ENCODE data around the gene FEZF1. TPM values are rescaled to one million over a fixed set of nuclear protein-coding genes. Genes with fewer than 3 reads are reported as not detected.

Gene FEZF1
- total and polyA plus RNA-seq, 10 of the 15 experiments (the other 5 are each of a cell fraction or from before 2014, with no cell fraction given), result not detected

DNA sequence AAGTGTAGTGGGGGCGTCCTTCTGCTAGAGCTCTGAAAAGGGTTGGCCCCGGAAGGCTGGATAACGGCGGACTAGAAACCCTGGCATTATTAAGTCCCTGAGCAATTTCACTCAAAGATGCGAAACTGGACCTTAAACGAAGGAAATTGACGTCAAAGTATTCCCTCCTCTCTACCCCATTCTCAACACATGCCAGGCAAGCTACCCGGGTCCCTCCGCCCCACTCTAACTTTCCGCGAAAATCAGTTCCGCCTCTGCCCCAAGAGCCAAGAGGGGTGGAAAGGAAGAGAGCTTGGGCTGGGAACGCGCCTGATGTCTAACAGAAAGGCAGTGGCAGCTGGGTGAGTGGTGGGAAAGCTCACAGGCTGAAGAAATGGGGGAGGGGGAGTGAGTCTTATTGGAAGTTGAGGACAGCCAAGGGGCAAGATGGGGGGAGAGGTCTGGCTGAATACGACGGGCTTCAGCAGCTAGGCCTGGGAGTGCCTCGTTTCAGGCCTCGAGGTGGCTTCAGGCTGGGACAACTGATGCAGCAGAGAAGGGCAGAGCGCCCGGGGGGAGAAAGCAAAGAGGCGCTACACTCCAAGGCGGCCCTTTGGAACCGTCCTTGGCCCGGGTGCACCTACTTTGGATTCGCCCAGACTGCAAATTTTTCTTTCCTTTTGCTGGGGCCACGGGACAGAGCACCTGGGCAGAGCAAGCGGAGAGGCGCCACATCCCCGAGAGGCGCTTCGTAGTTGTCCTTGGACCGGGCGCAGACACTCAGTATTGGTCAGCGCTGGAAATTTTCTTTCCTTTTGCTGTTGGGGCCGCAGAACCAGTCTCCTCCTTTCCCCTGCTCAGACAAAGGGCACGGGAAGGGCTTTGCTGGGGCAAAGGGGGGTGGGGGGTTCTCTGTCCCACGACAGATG lies 2.0 kb upstream of the FEZF1 start:
- H2AFZ ChIP-seq (ENCODE audit: control insufficient read depth, low read depth, low read length), result no peak overlapping the region
- ATAC-seq (no peak), FAIRE-seq (no peak), DNase-seq (ENCODE audit: low read depth, low spot score) (no peak)
- H3K9me3 ChIP-seq (replicated peaks; ENCODE audit: control insufficient read depth, insufficient read depth, low read length), result no peaks in the 10 kb centered on the region; the same call in 2 of the 3 replicates
- WGBS (ENCODE audit: insufficient coverage, insufficient replicate concordance, low lambda C conversion rate, missing lambda C conversion rate), result 55% methylated on average over 26 of the region's 37 CpGs
- SMC1A ChIA-PET (ENCODE audit: uncharacterized antibody, unreplicated experiment), result no interaction called here
- no TSS peak for BruUV-seq (replicated peaks)
- in situ Hi-C loops (cut with MboI), result no loop called here
- POLR2A ChIA-PET, result no interaction called here
- no peaks in the 10 kb centered on the region for H3K4me1 ChIP-seq (ENCODE audit: control insufficient read depth, insufficient read depth, low read length)
- no peak overlapping the region for H3K27ac ChIP-seq (ENCODE audit: control insufficient read depth, insufficient read depth)
- no peak overlapping the region for H3K9ac ChIP-seq (ENCODE audit: control insufficient read depth, insufficient read depth, low read length)
- no peaks in the 10 kb centered on the region for H4K20me1 ChIP-seq (ENCODE audit: control insufficient read depth, insufficient read depth)
- no peak overlapping the region for H3K4me3 ChIP-seq
- peaks cover 7 to 21% of the 10 kb centered on the region in 2 experiments for H3K27me3 ChIP-seq (replicated peaks in 1 of 2; ENCODE audit: control insufficient read depth in 2 of 2, insufficient read depth in 2 of 2, low read length in 1 of 2)
- intact Hi-C loops (cut with micrococcal nuclease; ENCODE audit: unreplicated experiment), result loop anchor here (5.0 kb wide), 1 partner anchor 221 kb away; no protein-coding TSS in a partner anchor
- H3K36me3 ChIP-seq (ENCODE audit: control insufficient read depth in 2 of 2, insufficient read depth in 2 of 2, low read length in 1 of 2), result no peaks in the 10 kb centered on the region
- CTCF ChIA-PET, result no interaction called here
- H3K79me2 ChIP-seq (ENCODE audit: control insufficient read depth, insufficient read depth, low read length), result no peaks in the 10 kb centered on the region
- RAD21 ChIA-PET (ENCODE audit: unreplicated experiment), result no interaction called here
- TF ChIP-seq, protein P1, sequence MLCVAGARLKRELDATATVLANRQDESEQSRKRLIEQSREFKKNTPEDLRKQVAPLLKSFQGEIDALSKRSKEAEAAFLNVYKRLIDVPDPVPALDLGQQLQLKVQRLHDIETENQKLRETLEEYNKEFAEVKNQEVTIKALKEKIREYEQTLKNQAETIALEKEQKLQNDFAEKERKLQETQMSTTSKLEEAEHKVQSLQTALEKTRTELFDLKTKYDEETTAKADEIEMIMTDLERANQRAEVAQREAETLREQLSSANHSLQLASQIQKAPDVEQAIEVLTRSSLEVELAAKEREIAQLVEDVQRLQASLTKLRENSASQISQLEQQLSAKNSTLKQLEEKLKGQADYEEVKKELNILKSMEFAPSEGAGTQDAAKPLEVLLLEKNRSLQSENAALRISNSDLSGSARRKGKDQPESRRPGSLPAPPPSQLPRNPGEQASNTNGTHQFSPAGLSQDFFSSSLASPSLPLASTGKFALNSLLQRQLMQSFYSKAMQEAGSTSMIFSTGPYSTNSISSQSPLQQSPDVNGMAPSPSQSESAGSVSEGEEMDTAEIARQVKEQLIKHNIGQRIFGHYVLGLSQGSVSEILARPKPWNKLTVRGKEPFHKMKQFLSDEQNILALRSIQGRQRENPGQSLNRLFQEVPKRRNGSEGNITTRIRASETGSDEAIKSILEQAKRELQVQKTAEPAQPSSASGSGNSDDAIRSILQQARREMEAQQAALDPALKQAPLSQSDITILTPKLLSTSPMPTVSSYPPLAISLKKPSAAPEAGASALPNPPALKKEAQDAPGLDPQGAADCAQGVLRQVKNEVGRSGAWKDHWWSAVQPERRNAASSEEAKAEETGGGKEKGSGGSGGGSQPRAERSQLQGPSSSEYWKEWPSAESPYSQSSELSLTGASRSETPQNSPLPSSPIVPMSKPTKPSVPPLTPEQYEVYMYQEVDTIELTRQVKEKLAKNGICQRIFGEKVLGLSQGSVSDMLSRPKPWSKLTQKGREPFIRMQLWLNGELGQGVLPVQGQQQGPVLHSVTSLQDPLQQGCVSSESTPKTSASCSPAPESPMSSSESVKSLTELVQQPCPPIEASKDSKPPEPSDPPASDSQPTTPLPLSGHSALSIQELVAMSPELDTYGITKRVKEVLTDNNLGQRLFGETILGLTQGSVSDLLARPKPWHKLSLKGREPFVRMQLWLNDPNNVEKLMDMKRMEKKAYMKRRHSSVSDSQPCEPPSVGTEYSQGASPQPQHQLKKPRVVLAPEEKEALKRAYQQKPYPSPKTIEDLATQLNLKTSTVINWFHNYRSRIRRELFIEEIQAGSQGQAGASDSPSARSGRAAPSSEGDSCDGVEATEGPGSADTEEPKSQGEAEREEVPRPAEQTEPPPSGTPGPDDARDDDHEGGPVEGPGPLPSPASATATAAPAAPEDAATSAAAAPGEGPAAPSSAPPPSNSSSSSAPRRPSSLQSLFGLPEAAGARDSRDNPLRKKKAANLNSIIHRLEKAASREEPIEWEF (IDR thresholded peaks at IDR 0.05; ENCODE audit: insufficient replicate concordance, low read depth, low read length), result no peak
- TF ChIP-seq IKZF1 (conservative IDR thresholded peaks at IDR 0.05) (no peak), PML (IDR thresholded peaks at IDR 0.05; ENCODE audit: low read length) (no peak), GABPA (IDR thresholded peaks at IDR 0.05; ENCODE audit: low read depth) (no peak)
- no peak overlapping the region for H3K4me2 ChIP-seq (ENCODE audit: control insufficient read depth, insufficient read depth)

Data from GM12878 (cell line).